GM21526 (cell line): ENCODE measurements around the gene LPAR1.
A peak's percentile ranks its signal among the peaks of the same experiment; 100 is the strongest.
"Not testable (repeated sequence)": the region's sequence is repeated elsewhere in the genome, so short reads cannot be mapped to it uniquely, and the experiment has no call there.

ENCODE experiments used
- ATAC-seq: cut with Tn5 transposase; IDR thresholded peaks from one replicate; pipeline ENCODE4 v1.9.1; 2021; ENCODE audit warnings: moderate library complexity; ENCODE audit not compliant: unreplicated experiment, low FRiP score

Gene LPAR1, protein sequence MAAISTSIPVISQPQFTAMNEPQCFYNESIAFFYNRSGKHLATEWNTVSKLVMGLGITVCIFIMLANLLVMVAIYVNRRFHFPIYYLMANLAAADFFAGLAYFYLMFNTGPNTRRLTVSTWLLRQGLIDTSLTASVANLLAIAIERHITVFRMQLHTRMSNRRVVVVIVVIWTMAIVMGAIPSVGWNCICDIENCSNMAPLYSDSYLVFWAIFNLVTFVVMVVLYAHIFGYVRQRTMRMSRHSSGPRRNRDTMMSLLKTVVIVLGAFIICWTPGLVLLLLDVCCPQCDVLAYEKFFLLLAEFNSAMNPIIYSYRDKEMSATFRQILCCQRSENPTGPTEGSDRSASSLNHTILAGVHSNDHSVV

DNA sequence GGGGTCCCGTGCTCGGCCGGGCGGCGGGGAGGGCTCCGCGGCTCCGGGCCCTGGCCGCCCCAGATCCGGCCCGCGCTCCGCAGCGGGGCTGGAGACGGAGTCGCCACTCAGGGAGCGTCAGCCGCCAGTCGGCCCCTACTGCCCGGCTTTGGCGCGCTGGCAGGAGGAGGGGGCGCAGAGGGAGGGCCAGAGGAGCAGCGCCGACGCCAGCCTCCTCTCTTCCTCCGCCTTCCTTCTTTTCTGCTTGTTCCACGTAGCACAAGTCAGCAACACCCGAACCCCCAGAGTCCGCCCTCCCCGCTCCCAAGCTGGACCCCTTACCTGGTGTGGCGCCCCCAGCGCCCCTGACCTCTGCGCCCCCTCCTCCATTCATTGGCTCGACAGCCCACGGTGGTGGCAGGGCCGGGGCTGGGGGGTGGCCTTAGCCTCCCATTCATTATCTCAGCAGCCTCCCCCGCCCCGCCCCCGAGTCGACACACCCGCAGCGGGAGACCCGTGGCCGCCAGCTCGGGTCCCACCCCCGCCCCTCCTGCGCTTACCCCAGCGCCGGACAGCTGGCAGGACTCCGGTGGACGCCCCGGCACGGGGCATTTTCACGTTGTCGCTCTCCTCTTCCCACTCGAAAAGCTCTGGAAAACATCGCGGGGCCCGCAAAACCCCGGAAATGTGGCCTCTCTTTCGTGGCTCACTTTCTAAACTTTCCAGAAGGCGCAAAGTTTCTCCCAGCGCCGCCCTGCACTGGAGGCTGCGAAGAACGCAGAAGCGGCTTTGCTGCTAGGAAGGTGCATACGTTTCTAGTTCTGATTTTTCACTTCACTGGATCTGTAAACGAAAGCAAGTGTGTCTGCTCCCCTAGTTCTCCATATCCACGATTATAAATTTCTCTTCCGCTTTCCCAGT lies at the start of gene LPAR1:
Gene LPAR1, minus strand, starts transcription at position 140 of the 900 bp plus-strand sequence. CDS start 66,353 bp downstream, outside the sequence.
- peak; percentile 39 for ATAC-seq

DNA sequence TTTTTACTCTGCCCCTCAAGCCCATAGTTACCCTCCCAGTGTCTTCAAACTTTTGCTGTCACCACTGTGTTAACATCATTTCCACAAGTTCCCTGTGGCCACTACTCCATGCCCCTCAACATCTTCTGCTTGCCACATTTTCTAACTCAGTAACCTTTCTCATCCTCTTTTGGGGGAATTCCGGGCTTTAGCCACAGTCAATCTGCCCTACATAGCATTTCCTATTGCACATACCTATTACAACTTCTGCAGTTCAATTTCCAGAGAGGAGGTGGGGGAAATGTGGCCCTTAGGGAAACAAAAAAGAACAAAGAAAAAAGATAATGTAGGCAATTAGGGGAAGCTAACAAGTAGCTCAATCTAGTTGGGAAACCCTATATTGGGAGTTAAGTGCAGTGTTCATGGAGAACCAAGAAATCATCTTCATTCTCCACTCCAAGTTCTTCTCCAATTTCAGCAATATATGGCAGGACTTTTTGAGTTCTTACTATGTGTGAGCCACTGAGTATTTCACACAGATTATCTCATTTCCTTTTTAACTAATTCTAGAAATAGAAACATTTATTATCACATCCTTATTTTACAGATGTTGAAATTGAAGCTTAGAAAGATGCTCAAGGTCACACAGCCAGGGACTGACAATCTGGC lies 40.2 kb upstream of the LPAR1 start:
- ATAC-seq: no peak

DNA sequence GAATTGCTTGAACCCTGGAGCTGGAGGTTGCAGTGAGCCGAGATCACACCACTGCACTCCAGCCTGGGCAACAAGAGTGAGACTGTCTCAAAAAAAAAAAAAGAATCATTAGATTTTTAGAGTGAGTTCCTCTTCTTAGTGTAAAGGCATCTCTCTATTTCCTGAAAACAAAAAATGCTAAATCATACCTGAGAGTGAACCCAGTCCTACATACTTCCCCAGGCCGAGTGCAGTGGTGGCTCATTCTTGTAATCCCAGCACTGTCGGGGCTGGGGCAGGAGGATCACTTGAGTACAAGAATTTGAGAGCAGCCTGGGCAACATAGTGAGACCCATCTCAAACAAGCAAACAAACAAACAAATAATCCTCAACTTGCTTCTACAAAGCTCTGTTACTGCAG lies 38.2 kb upstream of the LPAR1 start:
- no peak for ATAC-seq

DNA sequence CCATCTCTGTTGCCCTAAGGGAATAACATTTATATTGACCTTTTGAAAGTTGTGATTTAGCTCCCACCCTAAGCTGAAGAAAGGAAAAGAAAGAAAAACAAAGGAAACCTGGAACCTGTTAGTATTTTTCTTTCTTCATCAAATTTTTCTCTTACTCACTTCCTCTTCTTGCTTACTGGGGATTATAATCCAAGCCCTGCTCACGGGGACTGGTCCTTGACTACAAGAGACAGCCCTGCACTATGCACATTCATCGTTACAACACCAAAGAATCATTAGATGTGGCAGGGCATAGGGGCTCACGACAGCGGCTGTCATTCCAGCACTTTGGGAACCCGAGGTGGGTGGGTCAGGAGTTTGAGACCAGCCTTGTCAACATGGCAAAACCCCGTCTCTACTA lies 37.8 kb upstream of the LPAR1 start:
- ATAC-seq: no peak

DNA sequence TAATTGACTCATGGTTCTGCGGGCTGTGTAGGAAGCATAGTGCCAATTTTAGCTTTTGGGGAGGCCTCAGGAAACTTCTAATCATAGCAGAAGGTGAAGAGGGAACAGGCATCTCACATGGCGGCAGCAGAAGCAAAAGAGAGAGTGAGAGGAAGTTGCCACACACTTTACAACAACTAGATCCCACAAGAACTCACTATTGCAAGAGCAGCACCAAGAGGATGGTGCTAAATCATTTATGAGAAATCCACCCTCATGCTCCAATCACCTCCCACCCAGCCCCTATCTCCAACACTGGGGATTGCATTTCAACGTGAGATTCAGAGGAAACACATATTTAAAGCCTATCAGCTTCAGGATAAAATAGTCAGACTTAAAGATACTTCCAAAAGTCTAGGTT lies 36.1 kb upstream of the LPAR1 start:
- no peak for ATAC-seq

DNA sequence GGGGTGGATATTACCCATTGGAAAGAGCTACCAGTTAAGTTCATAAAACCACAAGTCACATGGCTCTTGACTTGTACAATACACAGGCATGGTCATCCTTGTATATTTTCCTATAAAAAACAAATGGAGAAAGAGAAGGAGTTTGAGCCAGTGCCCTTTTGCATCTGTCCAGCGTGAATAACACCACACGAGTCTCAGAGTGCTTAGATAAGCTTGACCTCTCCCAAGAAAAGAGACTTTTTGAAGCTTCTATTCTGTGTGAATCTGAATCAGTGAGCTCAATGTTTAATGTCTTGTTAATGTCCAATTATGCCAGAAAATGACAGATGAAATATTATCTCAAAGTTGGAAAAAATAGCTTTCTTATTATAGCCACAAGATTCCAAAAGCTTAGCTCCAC lies 30.9 kb upstream of the LPAR1 start:
- ATAC-seq: no peak

DNA sequence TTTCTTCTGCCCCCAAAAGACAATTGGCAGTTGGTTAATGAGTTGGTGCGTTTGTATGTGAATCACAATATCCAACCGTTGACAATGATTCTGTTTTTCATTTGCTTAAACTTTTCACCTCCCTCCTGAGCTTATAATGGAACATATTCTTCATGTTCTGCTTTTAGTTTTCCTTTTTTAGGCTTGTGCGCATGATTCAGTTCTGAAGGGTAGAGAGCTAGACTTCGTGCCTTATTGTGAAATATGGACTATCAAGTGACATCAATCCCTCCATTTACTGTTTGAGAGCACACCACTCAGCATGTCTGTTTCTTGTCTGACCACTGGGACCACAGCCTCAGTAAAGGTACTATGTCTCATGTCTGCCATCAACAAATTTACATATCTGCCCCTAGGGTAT lies 30.5 kb upstream of the LPAR1 start:
- ATAC-seq: no peak

DNA sequence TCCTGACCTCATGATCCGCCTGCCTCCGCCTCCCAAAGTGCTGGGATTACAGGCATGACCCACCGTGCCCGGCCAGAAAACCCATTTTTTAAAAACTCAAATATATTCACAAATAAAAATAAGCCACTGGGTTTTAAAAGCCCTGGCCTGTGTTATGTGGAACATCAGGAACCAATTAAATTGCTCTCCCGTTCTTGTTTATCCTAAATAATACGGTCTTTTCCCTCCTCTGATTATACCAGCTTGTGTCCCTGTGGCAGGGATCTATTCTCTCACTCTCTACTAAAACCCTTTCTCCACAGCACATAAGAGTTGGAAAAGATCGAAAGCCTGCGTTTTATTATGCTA lies 30.1 kb upstream of the LPAR1 start:
- no peak for ATAC-seq

DNA sequence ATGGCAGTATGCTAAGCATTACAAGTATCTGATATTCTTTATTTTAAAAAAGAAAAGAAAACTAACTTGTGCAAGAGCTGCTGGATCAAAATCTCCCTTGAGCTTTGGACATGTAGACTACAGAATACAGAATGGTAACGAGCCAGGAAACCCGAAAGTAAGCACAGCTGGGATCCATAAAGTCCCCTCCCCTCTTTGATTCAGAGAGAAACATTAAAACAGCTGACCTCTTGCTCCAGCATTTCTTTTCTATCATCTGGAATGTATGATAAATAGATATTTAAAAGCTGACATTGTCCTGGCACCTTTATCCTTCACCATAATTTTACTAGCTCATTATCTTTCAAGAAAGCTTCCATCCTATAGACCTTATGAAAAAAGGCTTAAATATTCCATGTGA lies 28.2 kb upstream of the LPAR1 start:
- no peak for ATAC-seq

DNA sequence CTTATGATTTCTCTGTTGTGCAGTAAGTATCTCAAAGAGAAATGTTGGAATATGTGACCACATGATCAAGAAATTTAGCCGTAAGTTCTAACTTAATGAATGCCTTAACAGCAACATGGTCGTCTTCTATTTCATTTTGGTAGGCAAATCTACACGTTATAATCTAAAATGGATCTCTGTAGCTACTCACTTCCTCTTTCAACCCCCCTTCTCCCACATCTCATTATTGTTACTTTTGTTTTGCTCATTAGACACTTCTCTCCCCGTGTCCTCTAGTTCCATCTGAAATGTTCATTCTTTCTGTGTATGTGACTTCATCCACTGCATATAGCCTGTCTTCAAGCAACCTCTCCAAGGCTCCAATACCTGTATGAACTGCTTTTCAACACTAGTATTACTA lies 27.1 kb upstream of the LPAR1 start:
- ATAC-seq: no peak

DNA sequence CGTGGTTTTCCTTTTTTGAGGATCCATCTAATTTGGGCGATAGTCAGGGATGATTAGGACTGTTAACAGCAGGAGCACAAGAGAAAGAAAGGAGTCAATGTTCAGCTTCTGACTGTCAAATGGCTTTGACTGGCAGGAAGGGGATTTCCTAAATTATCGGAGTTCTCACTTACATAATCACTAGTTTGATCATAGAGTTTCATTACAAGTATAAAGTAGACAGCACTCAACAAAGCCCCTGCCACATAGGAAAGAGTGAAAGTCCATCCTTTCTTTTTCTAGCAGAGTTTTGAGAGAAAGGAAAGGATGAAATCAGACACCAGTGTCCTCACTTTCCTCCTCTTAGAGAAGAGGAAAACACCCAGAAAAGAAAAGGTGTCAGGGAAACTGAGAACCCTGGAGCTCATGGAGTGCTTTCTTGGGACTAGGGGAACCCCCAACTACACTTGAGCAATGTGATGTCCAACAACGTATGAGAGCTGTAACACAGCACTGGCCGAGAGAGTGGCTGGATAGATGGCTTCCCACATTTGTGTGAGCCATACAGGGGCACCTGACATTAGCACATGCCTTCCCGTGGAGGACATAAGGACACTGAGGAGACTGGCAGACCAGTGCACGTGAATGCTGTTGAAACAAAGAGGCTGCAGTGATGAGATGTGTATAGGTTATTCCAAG lies 26.0 kb upstream of the LPAR1 start:
- no peak for ATAC-seq

DNA sequence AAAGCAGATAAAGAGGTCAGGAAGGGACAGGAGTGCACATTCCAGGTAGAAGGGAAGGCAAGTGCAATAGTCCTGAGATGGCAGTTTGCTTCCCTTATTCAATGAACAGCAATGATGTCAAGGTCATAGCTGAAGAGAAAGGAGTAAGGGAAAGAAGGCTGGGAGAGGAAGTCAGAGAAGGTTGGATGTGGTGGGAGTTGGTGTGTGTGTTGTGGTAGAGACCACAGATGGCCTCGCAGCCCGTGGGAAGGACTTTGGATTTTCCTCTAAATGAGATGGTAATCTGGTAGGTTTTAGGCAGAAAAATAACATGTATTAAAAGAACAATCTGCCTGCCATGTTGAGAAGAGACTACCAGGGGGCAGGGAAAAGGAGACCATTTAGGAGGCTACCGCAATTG lies 25.1 kb upstream of the LPAR1 start:
- no peak for ATAC-seq

DNA sequence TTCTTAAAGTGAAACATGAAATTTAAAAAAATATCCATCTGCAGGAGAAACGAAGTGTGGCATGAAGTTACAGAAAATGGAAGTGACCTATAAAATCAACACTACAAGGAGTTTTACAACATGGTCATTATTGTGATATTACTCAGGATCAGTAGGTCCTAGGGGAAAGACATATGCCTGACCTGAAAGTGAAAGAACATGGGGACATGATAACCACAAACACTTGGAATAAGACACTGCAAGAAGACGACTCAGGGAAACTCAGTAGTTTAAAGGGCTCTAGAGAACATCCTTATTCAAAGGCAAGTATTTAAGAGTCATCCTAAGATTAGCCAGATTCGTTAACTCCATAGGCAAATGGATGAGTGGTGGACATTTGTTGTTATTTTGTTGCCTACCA lies 19.9 kb upstream of the LPAR1 start:
- ATAC-seq: no peak

DNA sequence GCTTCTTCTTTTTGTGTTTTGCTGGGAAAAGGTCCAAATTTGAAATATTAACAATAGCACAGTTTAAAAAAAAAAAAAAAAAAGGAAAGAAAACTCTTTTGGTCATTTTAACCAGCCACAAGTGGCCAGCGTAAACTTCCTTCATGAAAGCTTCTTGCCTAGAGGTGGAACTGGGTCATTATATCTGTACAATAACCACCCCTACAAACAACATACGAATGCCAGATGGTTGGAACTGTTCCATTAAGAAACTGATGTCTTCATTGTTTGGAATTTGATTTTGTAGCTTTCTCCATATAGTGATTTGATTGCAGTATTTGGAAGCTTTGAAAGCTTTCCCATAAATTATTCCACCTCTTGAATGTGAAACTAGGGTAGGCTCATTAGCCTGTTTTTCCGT lies 18.3 kb upstream of the LPAR1 start:
- no peak for ATAC-seq

DNA sequence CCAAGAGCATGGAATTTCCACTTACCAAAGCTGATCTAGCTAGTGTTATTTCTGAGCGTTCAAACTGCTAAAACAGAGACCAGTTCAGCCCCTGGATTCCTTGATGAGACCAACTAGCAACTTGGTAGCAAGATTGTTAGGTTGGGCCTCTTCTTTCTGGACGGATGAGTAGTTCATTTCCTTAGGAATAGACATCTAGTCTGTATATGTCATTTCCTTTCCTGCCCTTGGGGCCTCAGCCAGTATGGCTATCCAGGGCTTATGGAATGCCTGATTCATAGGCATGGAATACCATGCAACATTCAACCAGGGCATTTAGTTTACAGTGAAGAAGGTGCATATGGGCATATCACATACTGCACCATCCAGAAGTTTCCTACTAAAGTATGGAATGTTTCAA lies 14.5 kb upstream of the LPAR1 start:
- no peak for ATAC-seq

DNA sequence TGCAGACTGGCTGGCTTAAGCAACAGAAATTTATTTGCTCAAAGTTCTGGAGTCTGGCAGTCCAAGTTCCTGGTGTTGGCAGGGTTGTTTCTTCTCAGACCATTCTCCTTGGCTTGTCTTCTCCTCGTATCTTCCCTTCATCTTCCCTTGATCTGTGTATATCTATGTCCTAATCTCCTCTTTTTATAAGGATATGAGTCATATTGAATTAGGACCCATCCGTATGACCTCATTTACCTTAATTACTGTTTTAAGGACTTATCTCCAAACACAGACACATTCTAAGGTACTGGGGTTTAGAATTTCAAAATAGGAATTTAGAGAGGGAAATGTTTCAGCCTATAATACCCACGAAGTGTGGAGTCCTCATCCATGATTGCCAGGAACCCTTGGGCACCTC lies 13.1 kb upstream of the LPAR1 start:
- ATAC-seq: no peak

DNA sequence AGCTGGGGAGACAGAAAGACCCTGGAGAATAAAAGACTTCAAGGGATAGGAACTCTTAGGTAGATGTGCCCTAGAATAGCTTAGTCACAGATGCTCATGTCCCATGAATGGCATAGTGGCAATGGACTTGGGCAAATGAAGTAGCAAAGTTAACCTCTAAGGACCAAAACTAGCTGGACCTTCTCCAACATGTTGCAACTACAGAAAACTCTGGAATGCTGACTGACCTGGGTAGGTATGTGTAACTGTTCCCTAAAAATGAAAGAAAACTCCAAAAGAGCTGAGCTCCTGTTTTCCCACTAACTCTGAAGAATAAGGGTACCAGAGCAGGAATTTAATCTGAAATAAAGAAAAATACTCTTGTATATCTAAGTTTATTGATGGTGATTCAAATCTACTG lies 12.5 kb upstream of the LPAR1 start:
- no peak for ATAC-seq

DNA sequence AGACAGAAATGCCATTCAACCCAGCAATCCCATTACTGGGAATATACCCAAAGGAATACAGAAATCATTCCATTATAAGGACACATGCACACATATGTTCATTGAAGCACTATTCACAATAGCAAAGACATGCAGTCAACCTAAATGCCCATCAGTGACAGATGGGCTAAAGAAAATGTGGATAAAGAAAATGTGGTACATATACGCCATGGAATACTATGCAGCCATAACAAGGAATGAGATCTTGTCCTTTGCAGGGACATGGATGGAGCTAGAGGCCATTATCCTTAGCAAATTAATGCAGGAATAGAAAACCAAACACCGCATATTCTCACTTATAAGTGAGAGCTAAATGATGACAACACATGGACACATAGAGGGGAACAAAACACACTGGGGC lies 9.0 kb upstream of the LPAR1 start:
- ATAC-seq: not testable (repeated sequence)

DNA sequence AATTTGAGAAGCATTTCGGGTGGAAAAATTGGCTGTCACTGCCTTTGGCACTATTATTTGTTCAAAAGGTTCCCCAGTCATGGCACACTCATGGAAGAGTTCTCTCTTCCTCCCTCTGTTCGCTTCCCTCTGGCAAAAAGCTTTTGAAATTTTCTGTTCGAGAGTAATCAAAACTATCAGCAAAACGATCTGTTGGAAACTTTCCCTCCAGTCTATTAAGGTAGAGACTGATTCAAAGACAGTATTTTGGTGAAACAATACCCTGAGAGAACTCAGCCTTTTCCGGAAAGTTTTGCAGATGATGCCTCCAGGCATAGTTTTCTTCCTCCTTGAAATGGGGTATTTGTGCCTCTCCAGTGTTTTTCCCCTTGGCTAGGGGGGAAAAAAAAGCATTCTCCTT lies 3.6 kb upstream of the LPAR1 start:
- no peak for ATAC-seq

DNA sequence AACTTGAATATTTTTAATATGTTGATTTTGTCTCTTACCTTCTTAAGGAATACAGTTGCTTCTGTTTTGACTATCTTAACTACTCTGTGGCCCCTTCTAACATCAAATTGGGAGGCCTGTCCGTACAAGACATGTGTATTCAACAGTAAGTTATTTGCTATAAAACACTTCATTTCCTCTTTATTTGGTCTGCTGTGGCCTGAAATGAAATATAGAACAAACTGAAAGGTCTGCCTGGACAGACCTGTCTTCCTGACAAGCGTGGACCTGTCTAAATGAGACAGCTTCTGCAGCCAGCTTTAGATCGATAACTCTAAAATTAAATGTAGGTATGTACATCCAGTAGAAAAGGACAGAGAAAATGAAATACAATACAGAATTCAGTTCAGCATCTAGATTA lies 2.2 kb upstream of the LPAR1 start:
- no peak for ATAC-seq
